OCI-LY7 (cell line): ENCODE data around the gene RAN. TPM values are rescaled to one million over a fixed set of nuclear protein-coding genes. Genes with fewer than 3 reads are reported as not detected.

ENCODE experiments used
- BruUV-seq: library from RNA; stranded (reverse); fragments of 400-500 nt; replicated peaks from 2 replicates; lab custom pipeline; 2021; lab: Mats Ljungman, UMichigan
- CTCF ChIA-PET: fragments of 300-600 bp; sonication (Branson Sonifier 250); formaldehyde crosslinking; loops from one replicate; lab custom pipeline; 2022; ENCODE audit warnings: antibody characterized with exemption; ENCODE audit not compliant: unreplicated experiment; lab: Charles Lee
- POLR2A ChIA-PET: fragments of 300-600 bp; sonication (Branson Sonifier 250); formaldehyde crosslinking; loops from one replicate; lab custom pipeline; 2022; ENCODE audit warnings: antibody characterized with exemption; lab: Charles Lee
- DNase-seq: peaks from one replicate; pipeline ENCODE4 v3.0.0-alpha.2; 2015; ENCODE audit warnings: low spot score
- H2AFZ ChIP-seq: fragments of 200-600 bp; sonication (generic), shearing (Covaris generic); 2 replicates; pipeline ENCODE4 v1.6.1; 2014; ENCODE audit warnings: mild to moderate bottlenecking, antibody characterized with exemption, low read length, moderate library complexity
- H3K27ac ChIP-seq: fragments of 200-600 bp; sonication (generic); 2 replicates; pipeline ENCODE4 v1.5.1; 2014; ENCODE audit warnings: mixed run types, low read depth, mild to moderate bottlenecking, moderate library complexity, low read length, inconsistent platforms; ENCODE audit not compliant: poor library complexity, severe bottlenecking
- H3K36me3 ChIP-seq: fragments of 200-600 bp; sonication (generic); 2 replicates; pipeline ENCODE4 v1.6.1; 2014; ENCODE audit warnings: mild to moderate bottlenecking, antibody characterized with exemption, low read length, moderate library complexity, mixed read lengths; ENCODE audit not compliant: insufficient read depth
- H3K4me1 ChIP-seq: fragments of 200-600 bp; sonication (generic); 2 replicates; pipeline ENCODE4 v1.5.1; 2014; ENCODE audit warnings: mild to moderate bottlenecking, low read length; ENCODE audit not compliant: insufficient read depth, poor library complexity, severe bottlenecking
- H3K4me2 ChIP-seq: fragments of 200-600 bp; sonication (generic); 2 replicates; pipeline ENCODE4 v1.6.1; 2014; ENCODE audit warnings: mild to moderate bottlenecking, low read length
- H3K4me3 ChIP-seq: fragments of 200-600 bp; sonication (generic); 2 replicates; pipeline ENCODE4 v1.5.1; 2014; ENCODE audit warnings: mild to moderate bottlenecking, low read depth, low read length; ENCODE audit not compliant: poor library complexity, severe bottlenecking
- H3K79me2 ChIP-seq: fragments of 200-600 bp; sonication (generic); 2 replicates; pipeline ENCODE4 v1.6.1; 2016; ENCODE audit warnings: low read depth, mild to moderate bottlenecking, low read length, moderate library complexity, mixed read lengths; ENCODE audit not compliant: insufficient read depth
- H3K9me2 ChIP-seq: fragments of 200-600 bp; sonication (generic); 2 replicates; pipeline ENCODE4 v1.6.1; 2016; ENCODE audit warnings: mild to moderate bottlenecking, low read length, mixed read lengths; ENCODE audit not compliant: insufficient read depth
- H3K9me3 ChIP-seq: fragments of 200-600 bp; sonication (generic); 2 replicates; pipeline ENCODE4 v1.6.1; 2014; ENCODE audit warnings: mild to moderate bottlenecking, mixed run types, low read length, mixed read lengths
- H4K20me1 ChIP-seq: fragments of 200-600 bp; sonication (generic); 2 replicates; pipeline ENCODE4 v1.6.1; 2014; ENCODE audit warnings: mild to moderate bottlenecking, antibody characterized with exemption, low read length, moderate library complexity, mixed read lengths; ENCODE audit not compliant: insufficient read depth
- EZH2phosphoT487 ChIP-seq: fragments of 200-600 bp; sonication (generic); IDR thresholded peaks from 2 replicates; pipeline ENCODE4 v1.6.1; 2018; ENCODE audit warnings: low read depth, borderline replicate concordance, mild to moderate bottlenecking, mixed run types, antibody characterized with exemption, low read length, moderate library complexity, mixed read lengths
- intact Hi-C: fragments of 100-400 bp; cut with micrococcal nuclease; formaldehyde crosslinking; loops from one replicate; pipeline ENCODE4 v1.10.0; 2022; ENCODE audit not compliant: unreplicated experiment
- total RNA-seq, 2 experiments: library from RNA; depleted of rRNA in 1 of 2; stranded (reverse); fragments of >200 nt in 1 of 2; shearing (Covaris generic) in 1 of 2; gene quantifications; 2 replicates each; pipeline ENCODE4 v1.2.3, GENCODE V29; 2014 to 2022
- TF ChIP-seq, protein P1 (sequence below): fragments of 200-600 bp; sonication (generic); conservative IDR thresholded peaks from 2 replicates; pipeline ENCODE4 v1.5.1; 2014; ENCODE audit warnings: mild to moderate bottlenecking, antibody characterized with exemption, low read length, moderate library complexity, mixed read lengths

RAN gene
- total RNA-seq, 2 experiments from 2014 or later = 1,462 to 1,957 TPM

GRCh38 chr12:130856088-130856487, 15.8 kb upstream of the RAN start:
- Histone ChIP-seq H3K9me2 (no peaks in the 10 kb centered on the region), H4K20me1 (no peaks in the 10 kb centered on the region), H3K36me3 (no peaks in the 10 kb centered on the region), H2AFZ (no peak overlapping the region), H3K4me3 (no peak overlapping the region), H3K4me1 (no peaks in the 10 kb centered on the region), H3K27ac (no peak overlapping the region), H3K9me3 (no peaks in the 10 kb centered on the region), H3K79me2 (no peaks in the 10 kb centered on the region), H3K4me2 (no peak overlapping the region)
- ChIA-PET CTCF (no interaction called here), POLR2A (interaction anchor here (0.7 kb wide), 2 partner anchors 997 to 1112 kb away, joined by 3 read pairs; no protein-coding TSS in a partner anchor)
- intact Hi-C loops = no loop called here
- DNase-seq = no peak
- TF ChIP-seq, protein P1, sequence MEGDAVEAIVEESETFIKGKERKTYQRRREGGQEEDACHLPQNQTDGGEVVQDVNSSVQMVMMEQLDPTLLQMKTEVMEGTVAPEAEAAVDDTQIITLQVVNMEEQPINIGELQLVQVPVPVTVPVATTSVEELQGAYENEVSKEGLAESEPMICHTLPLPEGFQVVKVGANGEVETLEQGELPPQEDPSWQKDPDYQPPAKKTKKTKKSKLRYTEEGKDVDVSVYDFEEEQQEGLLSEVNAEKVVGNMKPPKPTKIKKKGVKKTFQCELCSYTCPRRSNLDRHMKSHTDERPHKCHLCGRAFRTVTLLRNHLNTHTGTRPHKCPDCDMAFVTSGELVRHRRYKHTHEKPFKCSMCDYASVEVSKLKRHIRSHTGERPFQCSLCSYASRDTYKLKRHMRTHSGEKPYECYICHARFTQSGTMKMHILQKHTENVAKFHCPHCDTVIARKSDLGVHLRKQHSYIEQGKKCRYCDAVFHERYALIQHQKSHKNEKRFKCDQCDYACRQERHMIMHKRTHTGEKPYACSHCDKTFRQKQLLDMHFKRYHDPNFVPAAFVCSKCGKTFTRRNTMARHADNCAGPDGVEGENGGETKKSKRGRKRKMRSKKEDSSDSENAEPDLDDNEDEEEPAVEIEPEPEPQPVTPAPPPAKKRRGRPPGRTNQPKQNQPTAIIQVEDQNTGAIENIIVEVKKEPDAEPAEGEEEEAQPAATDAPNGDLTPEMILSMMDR = no peak
- TF ChIP-seq EZH2phosphoT487 = no peak
- BruUV-seq = no TSS peak

GRCh38 chr12:130858084-130858483, 13.8 kb upstream of the RAN start:
- H3K4me2 ChIP-seq = no peak overlapping the region
- no peak overlapping the region for H3K27ac ChIP-seq
- no peak for TF ChIP-seq EZH2phosphoT487
- TF ChIP-seq, protein P1 = no peak
- no TSS peak for BruUV-seq
- intact Hi-C loops = no loop called here
- ChIA-PET CTCF (no interaction called here), POLR2A (no interaction called here)
- DNase-seq = no peak
- H3K4me3 ChIP-seq = no peak overlapping the region
- H3K4me1 ChIP-seq = no peaks in the 10 kb centered on the region
- H4K20me1 ChIP-seq = no peaks in the 10 kb centered on the region
- H3K79me2 ChIP-seq = no peaks in the 10 kb centered on the region
- no peaks in the 10 kb centered on the region for H3K9me2 ChIP-seq
- no peaks in the 10 kb centered on the region for H3K9me3 ChIP-seq
- H2AFZ ChIP-seq = no peak overlapping the region
- no peaks in the 10 kb centered on the region for H3K36me3 ChIP-seq

DNA sequence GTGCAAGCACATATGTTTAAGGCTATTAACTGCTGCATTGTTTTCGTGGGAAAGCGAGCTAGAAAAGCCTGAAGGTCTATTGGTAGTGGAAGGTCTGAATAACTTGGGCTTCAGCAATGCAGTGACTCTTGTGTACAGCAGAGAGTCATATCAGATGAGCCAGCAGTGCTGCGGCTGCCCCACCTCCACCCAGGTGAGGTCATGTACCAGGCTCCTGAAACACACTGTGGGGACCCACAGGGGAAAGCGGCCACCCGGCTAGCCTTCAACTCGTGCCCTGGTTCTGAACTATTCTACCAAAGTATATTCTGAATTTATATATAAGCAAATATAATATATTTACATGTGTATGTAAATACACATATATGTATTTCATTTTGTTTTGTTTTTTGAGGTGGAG, 12.7 kb upstream of the RAN start:
- no peaks in the 10 kb centered on the region for H3K9me2 ChIP-seq
- BruUV-seq = no TSS peak
- H3K4me1 ChIP-seq = no peaks in the 10 kb centered on the region
- no peaks in the 10 kb centered on the region for H3K9me3 ChIP-seq
- H2AFZ ChIP-seq = no peak overlapping the region
- TF ChIP-seq, protein P1 = no peak
- no peak for TF ChIP-seq EZH2phosphoT487
- intact Hi-C loops = no loop called here
- no peak overlapping the region for H3K4me2 ChIP-seq
- H3K79me2 ChIP-seq = no peaks in the 10 kb centered on the region
- ChIA-PET CTCF (no interaction called here), POLR2A (no interaction called here)
- H3K36me3 ChIP-seq = no peaks in the 10 kb centered on the region
- no peak overlapping the region for H3K27ac ChIP-seq
- H4K20me1 ChIP-seq = no peaks in the 10 kb centered on the region
- no peak for DNase-seq
- no peak overlapping the region for H3K4me3 ChIP-seq
